Naive B cell (primary cell): ENCODE results near the gene TRIM14. TPM values are rescaled to one million over a fixed set of nuclear protein-coding genes. Genes with fewer than 3 reads are reported as not detected.
"Not testable (repeated sequence)": the region's sequence is repeated elsewhere in the genome, so short reads cannot be mapped to it uniquely, and the experiment has no call there.

Source experiments
- ATAC-seq, 2 donors: fragments of 150-1000 bp; cut with Tn5 transposase; 2 replicates each; pipeline ENCODE4 v1.10.0; 2021; ENCODE audit warnings: low read depth in 2 of 2, mild to moderate bottlenecking in 2 of 2, moderate library complexity in 2 of 2
- DNase-seq: peaks from one replicate; pipeline ENCODE4 v3.0.0; 2022
- H3K27ac Mint-ChIP-seq, 6 donors: one replicate each; pipeline ENCODE4 v1.8.0; 2020 to 2022; ENCODE audit warnings: mild to moderate bottlenecking in 6 of 6, mixed read lengths in 6 of 6, moderate library complexity in 5 of 6, inconsistent platforms in 2 of 6
- H3K27me3 Mint-ChIP-seq, 3 donors: one replicate each; pipeline ENCODE4 v1.8.0; 2021 to 2022; ENCODE audit warnings: mixed read lengths in 3 of 3, mild to moderate bottlenecking in 1 of 3
- H3K36me3 Mint-ChIP-seq, 2 donors: one replicate each; pipeline ENCODE4 v1.8.0; 2020 to 2022; ENCODE audit warnings: mixed read lengths in 2 of 2, inconsistent platforms in 1 of 2, mild to moderate bottlenecking in 1 of 2
- H3K4me1 Mint-ChIP-seq, 3 donors: one replicate each; pipeline ENCODE4 v1.8.0; 2020 to 2022; ENCODE audit warnings: mixed read lengths in 3 of 3, inconsistent platforms in 1 of 3, mild to moderate bottlenecking in 1 of 3, moderate library complexity in 1 of 3
- H3K4me3 Mint-ChIP-seq, 8 donors: one replicate each; pipeline ENCODE4 v1.8.0; 2020 to 2022; ENCODE audit warnings: mild to moderate bottlenecking in 8 of 8, mixed read lengths in 8 of 8, moderate library complexity in 8 of 8, inconsistent platforms in 2 of 8
- H3K9me3 Mint-ChIP-seq, 7 donors: one replicate each; pipeline ENCODE4 v1.8.0; 2020 to 2022; ENCODE audit warnings: mixed read lengths in 7 of 7, mild to moderate bottlenecking in 5 of 7, inconsistent platforms in 2 of 7, moderate library complexity in 1 of 7
- polyA plus RNA-seq, 6 donors: library from polyadenylated mRNA; unstranded; fragments of 300-500 nt; fragmentation: Illumina TruSeq; gene quantifications; one replicate each; pipeline ENCODE4 v1.2.3, GENCODE V29; 2021; ENCODE audit warnings: low read depth in 6 of 6

TRIM14 gene
- polyA plus RNA-seq, 6 donors from 2014 or later, result 16.3 to 36.5 (median 20.4) TPM

- peak overlapping the region in 2 of 8 donors; percentile 24 to 69 for H3K4me3 Mint-ChIP-seq
- H3K27me3 Mint-ChIP-seq, result peaks cover 0 to 10% (median 10%) of the 10 kb centered on the region in 3 donors
- peaks cover 12 to 26% (median 17%) of the 10 kb centered on the region in 3 donors for H3K4me1 Mint-ChIP-seq
- ATAC-seq (no peak), DNase-seq (no peak)
- H3K36me3 Mint-ChIP-seq, result peaks cover 0 to 3% of the 10 kb centered on the region in 2 donors
- peaks cover 1 to 3% (median 2%) of the 10 kb centered on the region in 7 donors for H3K9me3 Mint-ChIP-seq
- peak overlapping the region in 2 of 6 donors; percentile 42 to 61 for H3K27ac Mint-ChIP-seq
Observed at GRCh38 chr9:98040212-98040611, 78.8 kb downstream of the TRIM14 start.

GRCh38 chr9:98039607-98040017 lies 79.4 kb downstream of the TRIM14 start:
- ATAC-seq, result peak in 1 of 2 donors; percentile 22

GRCh38 chr9:98038958-98039357 lies 80.1 kb downstream of the TRIM14 start:
- Mint-ChIP-seq H3K27ac (no peak overlapping the region), H3K9me3 (no peaks in the 10 kb centered on the region)
- peak in 1 of 2 donors; percentile 33 for ATAC-seq

More at GRCh38 chr9:98039607-98040017, 79.4 kb downstream of the TRIM14 start:
- peak overlapping the region in 3 of 8 donors; percentile 32 to 69 (median 55) for H3K4me3 Mint-ChIP-seq
- H3K36me3 Mint-ChIP-seq, result no peaks in the 10 kb centered on the region
- H3K27me3 Mint-ChIP-seq, result peaks cover 0 to 15% (median 10%) of the 10 kb centered on the region in 3 donors
- H3K4me1 Mint-ChIP-seq, result peaks cover 15 to 28% (median 20%) of the 10 kb centered on the region in 3 donors
- no peaks in the 10 kb centered on the region for H3K9me3 Mint-ChIP-seq
- no peak for DNase-seq
- H3K27ac Mint-ChIP-seq, result peak overlapping the region in 3 of 6 donors; percentile 5 to 42 (median 8)

GRCh38 chr9:98037357-98037756 lies 81.7 kb downstream of the TRIM14 start:
- Mint-ChIP-seq H3K4me3 (no peak overlapping the region), H3K27ac (peak overlapping the region in 2 of 6 donors; percentile 62 to 72), H3K9me3 (no peaks in the 10 kb centered on the region), H3K27me3 (peaks cover 0 to 21% (median 10%) of the 10 kb centered on the region in 3 donors), H3K4me1 (peaks cover 18 to 23% (median 19%) of the 10 kb centered on the region in 3 donors), H3K36me3 (no peaks in the 10 kb centered on the region)
- no peak for ATAC-seq
- no peak for DNase-seq

More at GRCh38 chr9:98038958-98039357, 80.1 kb downstream of the TRIM14 start:
- Mint-ChIP-seq H3K4me3 (peak overlapping the region in 1 of 8 donors; percentile 69), H3K36me3 (no peaks in the 10 kb centered on the region), H3K27me3 (peaks cover 0 to 21% (median 10%) of the 10 kb centered on the region in 3 donors), H3K4me1 (peaks cover 19 to 33% (median 25%) of the 10 kb centered on the region in 3 donors)
- DNase-seq, result no peak

GRCh38 chr9:98034593-98035546 lies 84.2 kb downstream of the TRIM14 start:
- H3K4me1 Mint-ChIP-seq, result peaks cover 15 to 22% (median 18%) of the 10 kb centered on the region in 3 donors
- no peaks in the 10 kb centered on the region for H3K9me3 Mint-ChIP-seq
- H3K27ac Mint-ChIP-seq, result peak overlapping the region; percentile 65 to 92 (median 83)
- peaks cover 0 to 10% (median 3%) of the 10 kb centered on the region in 3 donors for H3K27me3 Mint-ChIP-seq
- peak; percentile 82 for DNase-seq
- peak; percentile 90 to 97 for ATAC-seq
- H3K36me3 Mint-ChIP-seq, result no peaks in the 10 kb centered on the region
- H3K4me3 Mint-ChIP-seq, result peak overlapping the region in 5 of 8 donors; percentile 9 to 80 (median 52)

- peaks cover 0 to 7% of the 10 kb centered on the region in 2 donors for H3K36me3 Mint-ChIP-seq
- DNase-seq (no peak), ATAC-seq (no peak)
- H3K9me3 Mint-ChIP-seq, result no peaks in the 10 kb centered on the region
- H3K4me3 Mint-ChIP-seq, result no peak overlapping the region
- peaks cover 11 to 17% (median 12%) of the 10 kb centered on the region in 3 donors for H3K4me1 Mint-ChIP-seq
- H3K27ac Mint-ChIP-seq, result no peak overlapping the region
- peaks cover 0 to 10% (median 0%) of the 10 kb centered on the region in 3 donors for H3K27me3 Mint-ChIP-seq
Observed at GRCh38 chr9:98031935-98032334, 87.1 kb downstream of the TRIM14 start.

GRCh38 chr9:98031169-98031568 lies 87.9 kb downstream of the TRIM14 start:
- H3K9me3 Mint-ChIP-seq, result no peaks in the 10 kb centered on the region
- H3K36me3 Mint-ChIP-seq, result peaks cover 0 to 12% of the 10 kb centered on the region in 2 donors
- H3K4me1 Mint-ChIP-seq, result peaks cover 11 to 17% (median 12%) of the 10 kb centered on the region in 3 donors
- no peak overlapping the region for H3K4me3 Mint-ChIP-seq
- DNase-seq (no peak), ATAC-seq (no peak)
- H3K27me3 Mint-ChIP-seq, result peaks cover 0 to 10% (median 0%) of the 10 kb centered on the region in 3 donors
- H3K27ac Mint-ChIP-seq, result no peak overlapping the region

GRCh38 chr9:98024702-98025101 lies 94.3 kb downstream of the TRIM14 start:
- Mint-ChIP-seq H3K27ac (no peak overlapping the region), H3K4me1 (peaks cover 0 to 6% (median 3%) of the 10 kb centered on the region in 3 donors), H3K27me3 (no peaks in the 10 kb centered on the region), H3K4me3 (no peak overlapping the region), H3K9me3 (no peaks in the 10 kb centered on the region), H3K36me3 (peaks cover 0 to 17% of the 10 kb centered on the region in 2 donors)
- DNase-seq, result no peak
- no peak for ATAC-seq

GRCh38 chr9:98022447-98022846 lies 96.6 kb downstream of the TRIM14 start:
- DNase-seq, result no peak
- no peaks in the 10 kb centered on the region for H3K27me3 Mint-ChIP-seq
- H3K9me3 Mint-ChIP-seq, result no peaks in the 10 kb centered on the region
- peaks cover 0 to 22% of the 10 kb centered on the region in 2 donors for H3K36me3 Mint-ChIP-seq
- no peak for ATAC-seq
- peaks cover 0 to 6% (median 3%) of the 10 kb centered on the region in 3 donors for H3K4me1 Mint-ChIP-seq
- peak overlapping the region in 2 of 6 donors; percentile 6 to 84 for H3K27ac Mint-ChIP-seq
- no peak overlapping the region for H3K4me3 Mint-ChIP-seq

- no peaks in the 10 kb centered on the region for H3K9me3 Mint-ChIP-seq
- peak overlapping the region in 1 of 6 donors; percentile 70 for H3K27ac Mint-ChIP-seq
- DNase-seq, result no peak
Observed at GRCh38 chr9:98021306-98022040, 97.5 kb downstream of the TRIM14 start.

GRCh38 chr9:98020476-98021145 lies 98.4 kb downstream of the TRIM14 start:
- H3K4me3 Mint-ChIP-seq, result no peak overlapping the region
- no peaks in the 10 kb centered on the region for H3K27me3 Mint-ChIP-seq
- DNase-seq (no peak), ATAC-seq (no peak)
- no peak overlapping the region for H3K27ac Mint-ChIP-seq
- H3K9me3 Mint-ChIP-seq, result no peaks in the 10 kb centered on the region
- peaks cover under 1 to 18% of the 10 kb centered on the region in 2 donors for H3K36me3 Mint-ChIP-seq
- H3K4me1 Mint-ChIP-seq, result peaks cover 0 to 6% (median 4%) of the 10 kb centered on the region in 3 donors

More at GRCh38 chr9:98021306-98022040, 97.5 kb downstream of the TRIM14 start:
- H3K27me3 Mint-ChIP-seq, result no peaks in the 10 kb centered on the region
- H3K36me3 Mint-ChIP-seq, result peaks cover 0 to 27% of the 10 kb centered on the region in 2 donors
- H3K4me1 Mint-ChIP-seq, result peaks cover 0 to 7% (median 6%) of the 10 kb centered on the region in 3 donors
- no peak for ATAC-seq
- no peak overlapping the region for H3K4me3 Mint-ChIP-seq

- not testable (repeated sequence) for DNase-seq, H3K9me3 Mint-ChIP-seq, H3K27me3 Mint-ChIP-seq, H3K4me1 Mint-ChIP-seq, ATAC-seq, H3K4me3 Mint-ChIP-seq
- peaks cover 7 to 26% of the 10 kb centered on the region in 2 donors for H3K36me3 Mint-ChIP-seq
- peak overlapping the region in 2 of 6 donors; percentile 47 to 55 for H3K27ac Mint-ChIP-seq
Observed at GRCh38 chr9:98019869-98020268, 99.2 kb downstream of the TRIM14 start.
